Measurements from ENCODE around the gene COPS8. TPM values are rescaled to one million over a fixed set of nuclear protein-coding genes. Genes with fewer than 3 reads are reported as not detected.

Gene COPS8
- total RNA-seq, 4 donors from 2014 or later, result 59.0 to 88.3 (median 77.7) TPM

- Histone ChIP-seq H3K27me3 (no peaks in the 10 kb centered on the region), H3K27ac (no peak overlapping the region)
These were observed 45.1 kb downstream of the COPS8 start for GRCh38 chr2:237130562-237131421.

DNA sequence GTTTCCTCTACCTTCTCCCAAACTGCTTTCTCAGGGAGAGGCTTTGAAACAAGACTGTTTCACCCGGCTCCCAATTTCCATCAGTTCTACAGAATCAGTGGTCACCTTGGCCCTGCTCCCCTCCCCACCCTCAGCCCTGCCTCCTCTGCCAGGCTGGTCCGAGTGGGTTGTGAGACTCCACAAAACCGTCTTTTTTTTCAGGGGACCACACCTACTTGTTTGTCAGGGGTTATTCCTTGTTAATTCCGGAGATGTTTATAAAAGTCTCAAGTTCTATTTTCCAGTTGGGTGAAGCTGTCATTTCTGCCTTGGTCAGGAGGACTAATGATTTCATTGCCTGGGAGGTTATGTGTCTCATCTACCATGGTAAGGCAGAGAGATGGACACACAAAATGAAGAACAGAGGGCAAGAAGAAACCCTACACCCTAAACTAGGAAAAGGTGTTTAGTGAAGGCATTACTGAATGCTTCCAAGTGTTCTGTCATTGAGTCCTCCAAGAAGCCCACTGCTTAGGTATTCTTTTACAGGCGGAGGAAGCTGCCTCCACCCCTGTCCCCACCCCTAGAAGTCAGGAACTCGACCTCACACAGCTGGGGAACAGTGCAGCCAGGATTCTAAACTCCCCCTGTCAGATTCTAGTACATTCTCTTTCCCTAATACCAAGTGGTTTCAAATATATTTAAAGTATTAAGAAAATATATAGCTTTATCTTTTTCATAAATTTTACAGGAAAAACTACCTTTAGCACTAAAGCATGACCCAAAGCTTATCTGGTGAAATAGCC lies 46.3 kb downstream of the COPS8 start:
- WGBS, result 62% methylated on average over 6 of the region's 6 CpGs

More at GRCh38 chr2:237130562-237131421, 45.1 kb downstream of the COPS8 start:
- peaks cover 18% of the 10 kb centered on the region for H3K4me1 ChIP-seq
- WGBS, result 93% methylated on average over 8 of the region's 8 CpGs
- DNase-seq (ENCODE audit: low spot score in 2 of 2), result no peak
- no peak overlapping the region for H3K4me3 ChIP-seq
- TF ChIP-seq, protein P1, sequence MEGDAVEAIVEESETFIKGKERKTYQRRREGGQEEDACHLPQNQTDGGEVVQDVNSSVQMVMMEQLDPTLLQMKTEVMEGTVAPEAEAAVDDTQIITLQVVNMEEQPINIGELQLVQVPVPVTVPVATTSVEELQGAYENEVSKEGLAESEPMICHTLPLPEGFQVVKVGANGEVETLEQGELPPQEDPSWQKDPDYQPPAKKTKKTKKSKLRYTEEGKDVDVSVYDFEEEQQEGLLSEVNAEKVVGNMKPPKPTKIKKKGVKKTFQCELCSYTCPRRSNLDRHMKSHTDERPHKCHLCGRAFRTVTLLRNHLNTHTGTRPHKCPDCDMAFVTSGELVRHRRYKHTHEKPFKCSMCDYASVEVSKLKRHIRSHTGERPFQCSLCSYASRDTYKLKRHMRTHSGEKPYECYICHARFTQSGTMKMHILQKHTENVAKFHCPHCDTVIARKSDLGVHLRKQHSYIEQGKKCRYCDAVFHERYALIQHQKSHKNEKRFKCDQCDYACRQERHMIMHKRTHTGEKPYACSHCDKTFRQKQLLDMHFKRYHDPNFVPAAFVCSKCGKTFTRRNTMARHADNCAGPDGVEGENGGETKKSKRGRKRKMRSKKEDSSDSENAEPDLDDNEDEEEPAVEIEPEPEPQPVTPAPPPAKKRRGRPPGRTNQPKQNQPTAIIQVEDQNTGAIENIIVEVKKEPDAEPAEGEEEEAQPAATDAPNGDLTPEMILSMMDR (IDR thresholded peaks at IDR 0.05), result no peak
- no peak for TF ChIP-seq POLR2AphosphoS5 (IDR thresholded peaks at IDR 0.05)
- TF ChIP-seq POLR2A (IDR thresholded peaks at IDR 0.05), result no peak
- no peak for TF ChIP-seq EP300 (IDR thresholded peaks at IDR 0.05)
- H3K9me3 ChIP-seq, result no peaks in the 10 kb centered on the region
- no peaks in the 10 kb centered on the region for H3K36me3 ChIP-seq

DNA sequence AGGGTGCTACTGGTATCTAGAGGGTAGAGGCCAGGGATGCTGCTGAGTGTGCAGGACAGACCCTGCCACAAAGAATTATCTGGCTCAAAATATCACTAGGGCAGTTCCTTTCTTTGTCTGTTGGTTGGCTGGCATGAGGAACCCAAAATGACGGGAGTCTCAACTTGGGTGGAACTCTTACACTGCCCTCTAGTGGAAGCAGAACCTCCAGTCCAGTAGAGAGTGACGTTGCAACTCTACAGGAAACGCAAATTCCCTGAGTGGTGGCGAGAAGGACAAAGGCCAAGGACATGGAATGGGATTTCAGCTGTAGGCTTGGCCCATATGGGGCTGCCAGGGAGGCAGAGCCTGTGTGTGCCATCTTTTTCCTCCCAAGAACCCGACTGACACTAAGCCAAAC lies 47.1 kb downstream of the COPS8 start:
- Histone ChIP-seq H3K36me3 (no peaks in the 10 kb centered on the region), H3K27me3 (no peaks in the 10 kb centered on the region), H3K4me3 (no peak overlapping the region), H3K4me1 (peaks cover 11% of the 10 kb centered on the region), H3K9me3 (no peaks in the 10 kb centered on the region), H3K27ac (no peak overlapping the region)
- no peak for DNase-seq (ENCODE audit: low spot score in 2 of 2)
- 68% methylated on average over 5 of the region's 5 CpGs for WGBS
- TF ChIP-seq, protein P1 (IDR thresholded peaks at IDR 0.05), result no peak
- TF ChIP-seq EP300 (IDR thresholded peaks at IDR 0.05) (no peak), POLR2A (IDR thresholded peaks at IDR 0.05) (no peak), POLR2AphosphoS5 (IDR thresholded peaks at IDR 0.05) (no peak)

More for the DNA sequence above, 46.3 kb downstream of the COPS8 start:
- DNase-seq (ENCODE audit: low spot score in 2 of 2), result no peak
- no peaks in the 10 kb centered on the region for H3K27me3 ChIP-seq
- TF ChIP-seq EP300 (IDR thresholded peaks at IDR 0.05) (no peak), POLR2A (IDR thresholded peaks at IDR 0.05) (no peak)
- H3K36me3 ChIP-seq, result no peaks in the 10 kb centered on the region
- no peaks in the 10 kb centered on the region for H3K9me3 ChIP-seq
- H3K27ac ChIP-seq, result no peak overlapping the region
- H3K4me3 ChIP-seq, result no peak overlapping the region
- peaks cover 14% of the 10 kb centered on the region for H3K4me1 ChIP-seq

DNA sequence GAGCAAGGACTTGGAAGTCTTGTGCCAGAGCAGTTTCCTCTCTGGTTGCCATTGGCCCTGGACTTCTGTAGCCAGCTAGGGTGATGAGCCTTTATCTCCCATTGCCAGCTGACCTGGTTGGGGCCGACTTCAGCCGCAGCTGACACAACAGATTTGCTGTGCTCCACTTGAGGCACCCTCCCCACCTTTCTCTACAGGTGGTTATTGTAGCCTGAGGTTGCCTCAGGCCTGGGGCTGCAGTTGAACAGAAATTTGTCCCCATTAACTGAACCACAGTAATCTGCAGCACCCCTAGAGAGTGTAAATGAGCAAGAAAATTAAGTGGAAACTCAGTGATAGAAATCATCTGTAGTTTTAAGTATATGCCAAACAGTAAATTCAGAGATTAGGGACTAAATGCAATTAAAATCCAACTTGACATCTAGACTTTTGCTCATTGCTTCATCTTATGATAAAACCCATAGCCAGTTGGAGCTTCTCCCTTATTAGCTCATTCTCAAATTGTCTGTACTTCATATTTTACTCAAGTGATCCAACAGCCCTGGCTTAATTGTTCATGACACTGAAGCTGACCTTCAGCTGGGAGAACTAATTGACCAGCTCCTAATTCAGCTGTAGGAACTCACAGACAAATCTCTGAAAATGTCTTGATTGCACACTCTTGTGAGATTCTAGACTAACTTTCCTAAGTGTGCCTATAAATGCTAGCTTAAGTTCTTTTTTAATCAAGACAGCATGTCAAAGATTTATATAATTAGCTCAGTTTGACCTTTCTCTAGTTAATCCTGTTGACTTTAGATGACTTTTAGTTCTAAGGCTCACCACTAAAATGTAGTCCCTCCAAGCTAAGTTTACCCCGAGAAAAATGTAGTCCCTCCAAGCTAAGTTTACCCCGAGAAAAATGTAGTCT lies 48.9 kb downstream of the COPS8 start:
- Histone ChIP-seq H3K9me3 (no peaks in the 10 kb centered on the region), H3K36me3 (no peaks in the 10 kb centered on the region), H3K27ac (peak overlapping the region; percentile 50), H3K4me1 (no peaks in the 10 kb centered on the region), H3K4me3 (no peak overlapping the region), H3K27me3 (no peaks in the 10 kb centered on the region)
- no peak for TF ChIP-seq EP300 (IDR thresholded peaks at IDR 0.05)
- TF ChIP-seq, protein P1 (IDR thresholded peaks at IDR 0.05), result no peak
- no peak for TF ChIP-seq POLR2A (IDR thresholded peaks at IDR 0.05)
- TF ChIP-seq POLR2AphosphoS5 (IDR thresholded peaks at IDR 0.05), result no peak
- WGBS, result 81% methylated on average over 4 of the region's 4 CpGs
- DNase-seq (ENCODE audit: low spot score in 2 of 2), result no peak

GRCh38 chr2:237136824-237137223 lies 51.1 kb downstream of the COPS8 start:
- no peak for DNase-seq (ENCODE audit: low spot score in 2 of 2)
- H3K9me3 ChIP-seq, result no peaks in the 10 kb centered on the region
- H3K36me3 ChIP-seq, result no peaks in the 10 kb centered on the region
- H3K4me1 ChIP-seq, result peaks cover 5% of the 10 kb centered on the region
- H3K4me3 ChIP-seq, result no peak overlapping the region
- H3K27me3 ChIP-seq, result no peaks in the 10 kb centered on the region
- no peak overlapping the region for H3K27ac ChIP-seq
- TF ChIP-seq, protein P1 (IDR thresholded peaks at IDR 0.05), result no peak
- TF ChIP-seq EP300 (IDR thresholded peaks at IDR 0.05), result no peak
- TF ChIP-seq POLR2A (IDR thresholded peaks at IDR 0.05), result no peak
- TF ChIP-seq POLR2AphosphoS5 (IDR thresholded peaks at IDR 0.05), result no peak
- WGBS, result 92% methylated on average over 9 of the region's 9 CpGs
